ENCODE measurements around the gene TPD52L1.

Gene TPD52L1

GRCh38 chr6:125312478-125312877 is 158.9 kb downstream of the TPD52L1 start:
- no peak for DNase-seq

- DNase-seq: no peak
These were observed 159.4 kb downstream of the TPD52L1 start for GRCh38 chr6:125312950-125313349.
